Transverse colon (tissue), 4 donors: ENCODE data around the gene MRPL52. TPM values are rescaled to one million over a fixed set of nuclear protein-coding genes. Genes with fewer than 3 reads are reported as not detected.

Source experiments
- DNase-seq: peaks from one replicate; pipeline ENCODE4 v3.0.0-alpha.2; 2019
- H3K27ac ChIP-seq, 4 donors: fragments of 200-600 bp; sonication (generic); 2 replicates each; pipeline ENCODE4 v1.5.1; 2016 to 2018; ENCODE audit warnings: inconsistent platforms in 4 of 4
- H3K27me3 ChIP-seq: fragments of 200-600 bp; sonication (generic); 2 replicates; pipeline ENCODE4 v1.5.1; 2017; ENCODE audit warnings: inconsistent platforms
- H3K36me3 ChIP-seq, 4 donors: fragments of 200-600 bp; sonication (generic); 2 replicates each; pipeline ENCODE4 v1.5.1; 2017 to 2019; ENCODE audit warnings: inconsistent platforms in 4 of 4
- H3K4me1 ChIP-seq, 4 donors: fragments of 200-600 bp; sonication (generic); 2 replicates each; pipeline ENCODE4 v1.5.1; 2017 to 2020; ENCODE audit warnings: inconsistent platforms in 4 of 4
- H3K4me3 ChIP-seq, 4 donors: fragments of 200-600 bp; sonication (generic); 1 replicate in 1 of 4; 2 replicates in 3 of 4; pipeline versions ENCODE4 v1.5.1 to v1.6.1; 2017 to 2019; ENCODE audit warnings: inconsistent platforms in 4 of 4
- H3K9me3 ChIP-seq, 2 donors: fragments of 200-600 bp; sonication (generic); 2 replicates each; pipeline ENCODE4 v1.5.1; 2017 to 2019; ENCODE audit warnings: inconsistent platforms in 2 of 2
- CTCF ChIP-seq, 5 experiments: fragments of 200-600 bp in 3 of 5; fragments of 450-650 bp in 2 of 5; sonication (generic) in 3 of 5; IDR thresholded peaks; 1 replicate in 2 of 5; 2 replicates in 3 of 5; pipeline ENCODE4 v1.5.1; 2016 to 2017; ENCODE audit warnings: antibody characterized with exemption in 5 of 5, inconsistent platforms in 3 of 5, mild to moderate bottlenecking in 2 of 5, moderate library complexity in 1 of 5
- EP300 ChIP-seq: sonication (generic); formaldehyde crosslinking; IDR thresholded peaks from one replicate; pipeline ENCODE4 v1.6.1; 2017; ENCODE audit warnings: antibody characterized with exemption, low read depth
- POLR2A ChIP-seq: fragments of 450-650 bp; IDR thresholded peaks from one replicate; pipeline ENCODE4 v1.6.1; 2016; ENCODE audit warnings: antibody characterized with exemption, mild to moderate bottlenecking, moderate library complexity
- POLR2AphosphoS5 ChIP-seq, 3 donors: sonication (generic); formaldehyde crosslinking; IDR thresholded peaks; one replicate each; pipeline ENCODE4 v1.6.1; 2016; ENCODE audit warnings: antibody characterized with exemption in 3 of 3
- WGBS, 2 donors: methylation state at CpG; one replicate each; pipeline ENCODE4 v1.1.5; 2018; ENCODE audit warnings: low coverage in 1 of 2; 5-methylcytosine and 5-hydroxymethylcytosine counted together
- in situ Hi-C, 4 donors: fragments of 200-750 bp; cut with MboI; loops; one replicate each; pipeline versions ENCODE4 v1.15.0 to v1.15.1; 2017; ENCODE audit warnings: low sequenced_read_pairs in 3 of 4, low pct_ligation_motif_present in 1 of 4, low pct_unique_long_range_greater_than_20kb in 1 of 4
- intact Hi-C: fragments of 100-400 bp; cut with DNase I; formaldehyde crosslinking; loops from one replicate; pipeline ENCODE4 v1.15.1; 2023; ENCODE audit warnings: low total_unique reads
- total RNA-seq, 4 donors: library from RNA; depleted of rRNA; stranded (reverse); fragments of >200 nt; gene quantifications; one replicate each; pipeline ENCODE4 v1.1.0, GENCODE V29; 2016

Gene MRPL52
- total RNA-seq, 4 donors from 2014 or later = 7.5 to 44.3 (median 23.8) TPM; not detected in 1

GRCh38 chr14:22861651-22862050, 32.0 kb downstream of the MRPL52 start:
- no peak for DNase-seq
- Histone ChIP-seq H3K4me3 (no peak overlapping the region), H3K36me3 (no peaks in the 10 kb centered on the region), H3K27me3 (no peaks in the 10 kb centered on the region), H3K9me3 (no peaks in the 10 kb centered on the region), H3K4me1 (peaks cover 0 to 4% (median 2%) of the 10 kb centered on the region in 4 donors), H3K27ac (no peak overlapping the region)
- in situ Hi-C loops = loop anchor here in 2 of 4 donors (25.0 kb wide), 1 partner anchor 299 kb away; no protein-coding TSS in a partner anchor
- no peak for TF ChIP-seq POLR2A
- TF ChIP-seq POLR2AphosphoS5 (IDR thresholded peaks at IDR 0.05) = no peak
- TF ChIP-seq CTCF (IDR thresholded peaks at IDR 0.05) = no peak
- TF ChIP-seq EP300 = no peak
- intact Hi-C loops = no loop called here

DNA sequence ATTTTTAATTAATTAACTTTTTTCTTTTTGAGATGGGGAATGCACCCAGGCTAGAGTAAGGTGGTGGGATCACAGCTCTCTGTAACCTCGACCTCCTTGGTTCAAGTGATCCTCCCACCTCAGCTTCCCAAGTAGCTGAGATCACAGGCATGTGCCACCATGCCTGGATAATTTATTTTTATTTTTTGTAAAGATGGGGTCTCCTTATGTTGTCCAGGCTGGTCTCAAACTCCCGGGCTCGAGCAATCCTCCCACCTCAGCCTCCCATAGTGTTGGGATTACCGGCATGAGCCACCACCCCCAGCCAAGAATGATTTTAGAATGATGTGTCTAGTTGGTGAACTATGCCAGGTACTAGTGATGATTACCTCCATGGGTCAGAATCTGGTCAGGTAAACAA, 35.3 kb downstream of the MRPL52 start:
- Histone ChIP-seq H3K4me1 (peaks cover 0 to 7% (median 5%) of the 10 kb centered on the region in 4 donors), H3K4me3 (no peak overlapping the region), H3K27me3 (no peaks in the 10 kb centered on the region), H3K27ac (no peak overlapping the region), H3K9me3 (no peaks in the 10 kb centered on the region), H3K36me3 (no peaks in the 10 kb centered on the region)
- in situ Hi-C loops (loop anchor here in 2 of 4 donors (25.0 kb wide), 1 partner anchor 303 kb away; no protein-coding TSS in a partner anchor), intact Hi-C loops (no loop called here)
- 91% methylated on average over 4 of the region's 4 CpGs; no CpG with 5 or more reads in 1 of the 2 donors for WGBS, 2 donors
- TF ChIP-seq POLR2A (no peak), CTCF (IDR thresholded peaks at IDR 0.05) (no peak), POLR2AphosphoS5 (IDR thresholded peaks at IDR 0.05) (no peak), EP300 (no peak)
- no peak for DNase-seq

DNA sequence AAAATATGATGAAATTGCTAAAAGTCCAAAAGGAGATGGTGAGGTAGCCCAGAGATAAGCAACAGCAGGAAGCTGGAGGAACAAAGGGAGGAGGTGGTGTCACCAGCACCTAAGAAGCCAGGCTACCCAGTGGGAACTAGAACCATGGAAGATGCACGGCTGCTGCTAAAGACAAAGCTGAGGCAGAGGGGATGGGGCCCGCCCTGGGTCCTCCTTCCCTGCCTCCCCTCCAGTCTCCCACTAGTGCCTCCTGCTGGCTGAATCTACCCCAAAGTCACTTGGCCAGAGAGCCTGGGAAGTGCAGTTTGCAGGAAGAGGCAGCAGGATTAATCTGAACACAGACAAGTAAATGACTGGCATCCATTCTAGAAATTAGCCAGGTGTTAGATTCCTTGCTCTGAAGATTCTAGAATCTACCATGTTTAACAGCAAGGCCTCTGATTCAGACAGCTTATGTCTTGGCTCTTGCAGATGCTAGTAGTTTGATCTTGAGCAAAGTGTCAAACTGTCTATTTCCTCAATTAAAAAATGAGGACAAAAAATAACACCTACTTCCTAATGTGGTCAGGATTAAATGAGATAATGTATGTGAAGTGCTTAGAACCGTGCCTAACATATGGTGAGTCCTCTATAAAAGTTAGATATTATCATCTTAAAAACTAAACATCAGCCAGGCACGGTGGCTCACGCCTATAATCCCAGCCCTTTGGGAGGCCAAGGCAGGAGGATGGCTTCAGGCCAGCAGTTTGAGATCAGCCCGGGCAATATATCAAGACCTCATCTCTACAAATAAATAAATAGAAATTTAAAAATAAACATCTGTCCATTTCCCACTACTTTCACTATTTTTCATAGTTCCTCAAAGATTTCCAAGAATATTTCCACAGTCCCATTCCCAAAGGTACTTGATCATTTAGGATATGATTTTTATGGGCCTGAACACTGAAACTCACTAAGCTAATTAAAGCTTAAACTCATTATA, 36.0 kb downstream of the MRPL52 start:
- WGBS, 2 donors = 26 to 54% methylated on average over 5 to 6 of the region's 6 CpGs
- DNase-seq = no peak
- TF ChIP-seq POLR2AphosphoS5 (IDR thresholded peaks at IDR 0.05) (no peak), EP300 (no peak), CTCF (IDR thresholded peaks at IDR 0.05) (no peak), POLR2A (no peak)
- no peaks in the 10 kb centered on the region for H3K9me3 ChIP-seq
- no peaks in the 10 kb centered on the region for H3K27me3 ChIP-seq
- peaks cover 7 to 14% (median 12%) of the 10 kb centered on the region in 4 donors for H3K4me1 ChIP-seq
- intact Hi-C loops (no loop called here), in situ Hi-C loops (loop anchor here in 2 of 4 donors (25.0 kb wide), 1 partner anchor 303 kb away; no protein-coding TSS in a partner anchor)
- no peak overlapping the region for H3K4me3 ChIP-seq
- H3K36me3 ChIP-seq = no peaks in the 10 kb centered on the region
- no peak overlapping the region for H3K27ac ChIP-seq

- TF ChIP-seq POLR2AphosphoS5 (IDR thresholded peaks at IDR 0.05) (no peak), EP300 (no peak), POLR2A (no peak), CTCF (IDR thresholded peaks at IDR 0.05) (no peak)
- H3K9me3 ChIP-seq = no peaks in the 10 kb centered on the region
- H3K4me1 ChIP-seq = peaks cover 8 to 18% (median 14%) of the 10 kb centered on the region in 4 donors
- H3K4me3 ChIP-seq = no peak overlapping the region
- intact Hi-C loops = no loop called here
- in situ Hi-C loops = loop anchor here in 2 of 4 donors (25.0 kb wide), 1 partner anchor 305 kb away; no protein-coding TSS in a partner anchor
- WGBS, 2 donors = 94 to 95% methylated on average over 5 of the region's 5 CpGs
- no peak for DNase-seq
- H3K27me3 ChIP-seq = no peaks in the 10 kb centered on the region
- H3K27ac ChIP-seq = no peak overlapping the region
- H3K36me3 ChIP-seq = no peaks in the 10 kb centered on the region
Observed at GRCh38 chr14:22866874-22867273, 37.2 kb downstream of the MRPL52 start.
